HG03280 (cell line): ENCODE data around the gene LAMA3.

ENCODE experiments used
- ATAC-seq: cut with Tn5 transposase; IDR thresholded peaks from one replicate; pipeline ENCODE4 v1.9.1; 2021; ENCODE audit warnings: mild to moderate bottlenecking, moderate library complexity; ENCODE audit not compliant: unreplicated experiment

Gene LAMA3

DNA sequence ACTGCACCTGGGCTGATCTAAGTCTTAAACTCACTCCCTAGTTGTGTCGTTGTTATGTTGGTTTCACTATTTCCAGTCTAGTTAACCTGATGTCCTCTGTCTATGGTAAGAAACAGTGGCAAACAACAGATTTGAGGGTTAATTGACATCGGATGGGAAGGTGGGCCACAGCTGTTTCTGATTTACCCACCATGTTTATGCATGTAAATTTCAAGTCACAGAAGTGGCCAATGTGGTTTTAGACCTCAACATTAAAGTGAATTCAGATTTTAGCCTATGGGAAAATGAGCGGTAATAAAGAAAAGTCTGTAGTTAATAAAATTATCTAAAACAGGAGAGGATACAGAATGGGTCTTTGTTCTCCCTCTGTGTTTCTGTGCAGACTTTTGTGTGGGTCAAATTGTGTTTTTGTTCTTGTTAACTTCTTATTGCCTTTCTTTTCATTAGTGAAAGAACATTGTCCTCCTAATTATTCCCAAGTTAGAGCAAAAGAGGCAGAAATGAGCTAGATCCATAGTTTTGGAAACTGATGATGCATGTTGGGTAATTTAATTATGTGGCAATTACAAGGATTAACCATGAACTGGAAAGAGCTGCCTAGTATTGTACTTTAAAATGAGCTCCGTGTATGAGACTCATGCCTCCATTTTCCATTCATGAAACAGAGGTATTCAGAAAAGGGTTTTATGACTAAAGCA lies 83.2 kb downstream of the LAMA3 start:
- ATAC-seq = no peak

DNA sequence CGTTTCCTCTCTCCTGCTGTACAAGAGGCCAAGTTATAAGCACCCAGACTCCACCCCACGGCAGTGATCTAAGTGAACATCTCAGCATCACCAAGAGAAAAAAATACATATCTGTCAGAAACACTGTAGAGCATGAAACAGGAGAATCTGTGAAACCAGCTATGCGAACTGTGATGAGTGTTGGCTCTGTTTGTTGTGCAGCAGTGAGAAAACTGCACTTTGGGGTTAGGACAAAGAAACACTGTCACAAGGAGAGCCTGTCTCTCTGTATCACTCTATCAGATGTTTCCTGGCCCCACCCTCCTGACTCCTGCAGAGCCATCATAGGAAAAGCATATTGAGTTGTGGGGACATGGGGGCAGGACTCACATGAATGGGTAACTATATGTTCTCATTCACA lies 87.1 kb downstream of the LAMA3 start:
- no peak for ATAC-seq

DNA sequence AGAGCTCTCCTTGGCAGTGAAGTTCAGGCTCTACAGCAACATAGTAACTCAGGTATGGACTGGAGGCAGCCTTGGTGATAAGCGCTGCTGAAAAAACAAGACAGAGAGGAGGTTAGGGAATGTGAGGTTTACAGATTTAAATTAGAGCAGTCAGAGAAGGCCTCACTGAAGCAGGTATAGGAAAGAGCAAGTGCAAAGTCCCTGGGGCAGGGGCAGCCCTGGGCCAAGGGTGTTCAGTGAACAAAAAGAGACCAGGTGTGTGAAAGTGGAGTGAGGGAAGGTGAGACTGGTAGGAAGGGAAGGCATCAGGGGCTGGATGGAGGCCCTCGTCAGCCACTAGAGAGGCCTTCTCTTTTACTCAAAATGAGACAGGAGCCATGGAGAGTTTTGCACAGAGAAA lies 89.6 kb downstream of the LAMA3 start:
- no peak for ATAC-seq

DNA sequence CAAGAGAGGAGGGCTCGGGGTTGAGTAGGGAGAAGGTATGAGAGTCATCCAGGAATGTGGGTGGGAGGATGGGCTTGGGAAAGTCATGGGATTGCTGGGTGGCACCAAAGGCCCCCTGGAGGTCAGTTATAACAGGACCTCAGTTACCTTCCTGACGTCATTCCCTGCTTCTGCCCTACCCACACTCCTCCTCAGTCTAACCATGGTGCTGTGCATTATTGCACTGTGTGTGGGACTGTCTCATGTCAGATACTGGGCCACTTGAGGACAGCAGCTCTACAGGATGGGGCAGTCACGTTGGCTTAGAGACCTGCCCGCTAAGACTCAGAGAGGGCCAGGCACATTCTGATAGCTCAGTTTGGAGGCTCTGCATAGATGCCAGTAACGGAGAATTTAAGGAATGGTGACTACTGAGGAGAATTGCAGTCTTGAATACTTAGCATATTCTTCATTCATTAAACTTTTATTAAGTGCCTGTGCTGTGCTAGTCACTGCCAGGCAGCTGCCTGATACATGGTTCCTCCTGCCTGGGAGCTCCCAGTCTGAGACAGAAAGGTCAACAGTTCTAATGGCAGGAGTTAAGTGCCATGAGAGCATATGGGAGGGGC lies 90.5 kb downstream of the LAMA3 start:
- no peak for ATAC-seq

DNA sequence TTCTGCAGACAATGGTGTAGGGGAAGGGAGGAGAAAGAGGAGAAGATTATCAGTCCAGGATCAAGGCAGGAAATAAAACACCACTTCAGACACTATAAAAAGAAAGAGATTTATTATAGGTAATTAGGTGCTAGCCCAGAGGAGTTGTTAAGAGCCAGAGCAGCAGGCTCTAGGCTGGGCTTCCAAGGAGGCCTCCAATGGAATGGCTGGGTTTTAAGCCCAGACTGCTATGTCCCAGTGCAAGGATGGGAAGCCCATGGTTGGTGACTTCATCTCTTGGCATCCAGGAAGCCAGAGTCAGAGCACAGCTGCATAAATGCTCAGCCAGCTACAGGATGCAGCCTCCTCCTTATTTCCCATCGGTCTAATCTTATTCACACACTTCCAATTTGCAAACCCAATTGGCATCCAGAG lies 95.6 kb downstream of the LAMA3 start:
- ATAC-seq = no peak

DNA sequence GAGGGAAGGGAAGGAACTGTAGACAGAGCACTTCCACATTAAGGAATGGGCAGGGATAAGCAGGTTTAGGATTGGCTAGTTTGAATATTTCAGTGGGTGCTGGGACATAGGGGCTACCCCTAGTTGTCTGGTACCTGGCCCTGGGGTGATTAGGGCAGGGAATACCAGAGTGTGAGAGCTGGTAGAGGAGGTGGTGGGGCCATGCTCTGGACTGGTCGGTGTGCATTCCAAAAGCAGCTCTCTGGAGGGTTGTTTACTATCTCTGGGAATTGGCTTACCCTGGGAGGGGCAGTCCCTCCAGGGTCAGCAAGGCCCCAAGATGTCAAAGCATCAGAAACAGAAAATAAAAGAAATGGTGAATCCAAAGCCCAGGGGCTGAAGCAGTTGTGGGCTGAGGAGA lies 103.8 kb downstream of the LAMA3 start:
- no peak for ATAC-seq

DNA sequence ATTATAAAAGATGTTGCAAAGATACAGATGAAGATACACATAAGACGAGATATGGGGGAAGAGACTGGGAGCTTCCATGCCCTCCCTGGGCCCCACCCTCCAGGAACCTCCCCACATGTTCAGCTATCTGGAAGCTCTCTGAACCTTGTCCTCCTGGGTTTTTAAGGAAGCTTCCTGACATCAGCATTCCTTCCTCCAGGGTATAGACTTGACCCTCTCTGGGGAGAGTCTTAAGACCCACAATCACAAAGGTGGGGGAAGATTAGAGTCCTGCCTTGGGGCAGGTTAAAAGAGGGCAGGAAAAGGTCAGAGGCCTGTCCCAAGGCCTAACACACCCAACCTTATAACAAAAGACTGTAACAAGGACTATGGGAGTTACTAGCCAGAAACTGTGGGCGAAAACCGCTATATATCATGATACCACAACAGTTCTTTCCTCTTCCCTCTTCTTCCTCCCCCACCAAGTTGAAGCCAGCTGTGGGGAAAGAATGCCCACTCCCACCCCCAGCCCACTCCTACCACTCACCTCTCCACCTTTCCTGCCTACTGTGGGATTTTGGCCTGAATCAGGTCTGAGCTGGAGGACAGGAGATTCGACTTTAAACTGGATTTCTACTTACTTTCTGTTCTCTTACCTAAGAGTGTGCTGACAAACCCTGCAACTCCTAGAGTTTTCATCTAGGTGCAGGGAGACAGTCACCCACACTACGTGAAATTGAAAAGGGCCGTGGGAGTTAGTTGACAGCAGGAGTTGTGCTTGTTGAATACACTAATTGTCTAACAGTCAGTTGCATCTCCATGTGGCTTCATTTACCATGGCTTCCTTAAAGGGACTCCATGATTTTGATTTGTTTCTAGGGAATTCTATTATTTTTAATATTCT lies 105.0 kb downstream of the LAMA3 start:
- no peak for ATAC-seq

DNA sequence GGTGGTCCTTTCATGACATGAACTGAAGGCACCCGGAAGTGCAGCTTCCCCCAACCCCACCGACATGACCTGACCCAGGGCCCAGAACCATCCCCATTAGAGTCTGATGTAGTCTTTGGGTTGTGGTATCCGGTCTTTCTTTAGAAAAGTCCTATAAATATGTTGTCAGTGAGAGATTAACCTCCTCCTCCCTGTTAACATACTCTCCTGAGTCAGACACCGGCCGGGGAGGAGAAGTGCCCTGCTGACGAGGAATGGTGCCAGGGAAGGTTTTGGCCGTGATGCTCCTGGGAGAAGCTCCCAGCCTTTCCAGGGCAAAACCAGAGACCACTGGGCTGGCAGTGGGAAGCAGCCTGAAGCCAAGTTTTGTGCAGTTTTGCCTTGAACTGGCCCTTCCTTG lies 109.0 kb downstream of the LAMA3 start:
- no peak for ATAC-seq

DNA sequence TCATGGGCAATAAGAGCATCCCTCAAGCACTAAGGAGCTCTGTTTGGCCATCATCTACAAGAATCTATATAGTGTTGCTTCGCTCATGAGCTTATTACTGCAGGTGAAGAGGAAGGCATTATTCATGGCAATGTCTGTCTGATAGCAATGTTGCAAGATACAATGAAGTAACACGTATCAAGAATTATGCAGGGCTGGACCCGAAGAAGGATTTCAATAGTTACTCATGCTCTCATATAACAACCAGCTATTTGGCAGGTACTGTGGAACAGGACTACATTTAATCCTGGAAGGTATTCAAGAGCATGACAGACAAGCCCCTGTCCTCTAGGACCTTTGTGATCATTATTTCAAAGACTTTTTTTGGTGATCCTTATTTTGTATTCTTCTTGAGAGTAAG lies 109.6 kb downstream of the LAMA3 start:
- ATAC-seq = no peak

DNA sequence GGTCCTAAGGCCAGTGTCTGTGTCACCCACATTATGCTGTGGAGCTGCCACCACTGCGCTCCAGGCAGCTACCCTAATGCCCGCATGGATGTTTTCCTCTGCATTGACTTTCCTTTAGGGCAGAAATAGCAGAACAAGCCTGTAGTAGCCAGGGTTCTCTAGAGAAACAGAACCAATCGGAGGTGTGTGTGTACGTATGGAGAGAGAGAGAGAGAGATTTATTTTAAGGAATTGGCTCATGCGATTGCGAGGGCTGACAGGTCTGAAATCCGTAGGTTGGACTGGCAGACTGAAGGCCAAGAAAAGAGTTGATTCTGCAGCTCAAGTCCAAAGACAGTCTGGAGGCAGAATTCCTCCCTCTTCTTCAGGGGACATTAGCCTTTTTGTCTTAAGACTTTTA lies 110.3 kb downstream of the LAMA3 start:
- no peak for ATAC-seq

DNA sequence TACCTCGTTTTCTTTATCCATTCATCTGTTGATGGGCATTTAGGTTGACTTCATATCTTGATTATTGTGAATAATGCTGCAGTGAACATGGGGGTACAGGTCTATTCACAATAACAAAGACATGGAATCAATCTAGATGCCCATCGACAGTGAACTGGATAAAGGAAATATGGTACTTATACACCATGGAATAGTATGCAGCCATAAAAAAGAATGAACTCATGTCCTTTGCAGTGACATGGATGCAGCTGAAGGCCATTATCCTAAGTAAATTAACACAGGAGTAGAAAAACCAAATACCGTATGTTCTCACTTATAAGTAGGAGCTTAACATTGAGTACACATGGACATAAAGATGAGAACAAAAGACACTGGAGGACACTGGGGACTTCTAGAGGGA lies 111.6 kb downstream of the LAMA3 start:
- no peak for ATAC-seq

DNA sequence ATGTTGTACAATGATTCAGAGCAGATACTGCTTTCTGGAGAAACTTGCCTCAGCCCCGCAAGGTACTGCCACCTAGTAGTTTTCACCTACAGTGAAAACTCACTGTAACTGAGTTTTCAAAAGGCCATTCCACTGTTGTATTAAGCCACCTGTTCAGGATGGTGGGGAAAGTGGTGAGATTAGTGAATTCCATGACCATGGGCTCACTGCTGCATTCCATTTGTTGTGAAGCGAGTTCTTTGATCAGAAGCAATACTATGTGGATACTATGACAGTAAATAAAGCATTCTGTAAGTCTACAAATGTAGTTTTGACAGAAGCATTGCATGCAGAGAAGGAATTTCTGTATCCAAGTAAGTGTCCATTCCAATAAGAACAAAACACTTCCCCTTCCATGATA lies 113.6 kb downstream of the LAMA3 start:
- no peak for ATAC-seq

DNA sequence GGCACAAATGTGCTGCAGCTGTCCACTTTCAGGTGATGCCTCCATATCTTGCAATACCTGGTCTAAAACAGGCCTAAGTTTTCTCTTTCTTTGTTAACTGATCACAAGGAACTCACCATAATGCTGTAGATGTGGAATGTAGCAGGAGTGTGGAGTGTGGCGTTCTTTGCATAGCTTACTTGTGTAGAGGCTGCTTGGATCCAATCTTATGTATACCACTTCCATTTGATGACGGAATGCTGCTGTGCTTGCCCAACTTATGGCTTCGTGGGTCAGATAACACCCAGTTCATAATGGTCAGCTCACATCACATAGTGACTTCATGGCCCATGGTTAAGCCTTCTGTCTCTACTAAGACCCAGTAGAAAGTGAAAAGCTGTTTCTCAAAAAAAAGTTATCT lies 114.5 kb downstream of the LAMA3 start:
- no peak for ATAC-seq

DNA sequence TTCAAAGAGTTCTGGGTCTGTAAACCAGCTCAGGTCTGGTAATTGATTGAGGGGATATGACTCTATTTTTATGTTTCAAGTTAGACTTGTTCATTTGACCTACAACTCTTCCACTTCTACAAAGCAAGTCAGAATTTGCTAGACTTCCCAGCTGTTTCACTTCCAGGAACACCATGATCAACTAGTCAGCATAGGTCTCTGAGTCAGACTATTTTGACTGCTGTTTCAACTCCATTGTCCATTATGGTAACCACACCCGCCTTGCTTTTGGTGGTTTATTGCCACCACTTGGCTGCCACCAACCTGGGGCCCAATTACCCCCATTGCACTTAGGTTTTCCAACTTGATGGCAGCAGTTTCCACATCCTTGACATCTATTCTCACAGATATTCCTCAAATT lies 116.6 kb downstream of the LAMA3 start:
- ATAC-seq = no peak

DNA sequence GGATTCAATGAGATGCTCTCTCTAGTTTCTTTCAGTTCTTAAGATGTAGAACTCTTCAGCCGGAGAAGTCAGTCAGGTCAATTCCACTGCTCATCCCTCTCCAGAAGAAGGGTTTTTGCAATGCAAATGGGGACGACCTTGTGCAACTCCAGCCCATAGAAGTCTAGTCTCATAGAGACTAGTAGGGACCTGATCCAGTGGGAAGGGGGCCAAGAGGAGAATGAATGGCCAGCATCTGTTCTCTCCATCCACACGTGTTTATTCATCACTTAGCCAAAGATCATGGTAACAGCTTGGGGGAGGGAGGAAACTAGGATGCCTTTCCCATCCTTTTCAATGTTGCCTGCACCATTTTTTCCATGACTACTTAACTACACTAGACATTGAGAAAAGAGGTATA lies 120.2 kb downstream of the LAMA3 start:
- no peak for ATAC-seq

DNA sequence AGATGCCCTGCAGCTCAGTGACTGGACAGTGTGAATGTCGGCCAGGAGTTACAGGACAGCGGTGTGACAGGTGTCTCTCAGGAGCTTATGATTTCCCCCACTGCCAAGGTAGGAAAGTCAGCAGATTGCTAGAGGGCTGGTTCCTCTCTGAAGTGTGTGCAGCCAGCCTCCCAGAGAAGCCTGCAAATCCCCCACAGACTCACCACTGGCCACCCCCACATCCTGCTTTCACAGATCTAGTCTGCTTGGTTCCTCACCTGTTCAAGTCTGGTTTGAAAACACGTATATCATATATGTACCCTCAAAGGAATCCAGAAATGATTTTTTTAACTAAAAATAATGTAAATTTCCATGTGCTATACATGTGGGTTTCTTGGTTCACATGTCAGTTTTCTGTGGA lies 121.1 kb downstream of the LAMA3 start:
- no peak for ATAC-seq

DNA sequence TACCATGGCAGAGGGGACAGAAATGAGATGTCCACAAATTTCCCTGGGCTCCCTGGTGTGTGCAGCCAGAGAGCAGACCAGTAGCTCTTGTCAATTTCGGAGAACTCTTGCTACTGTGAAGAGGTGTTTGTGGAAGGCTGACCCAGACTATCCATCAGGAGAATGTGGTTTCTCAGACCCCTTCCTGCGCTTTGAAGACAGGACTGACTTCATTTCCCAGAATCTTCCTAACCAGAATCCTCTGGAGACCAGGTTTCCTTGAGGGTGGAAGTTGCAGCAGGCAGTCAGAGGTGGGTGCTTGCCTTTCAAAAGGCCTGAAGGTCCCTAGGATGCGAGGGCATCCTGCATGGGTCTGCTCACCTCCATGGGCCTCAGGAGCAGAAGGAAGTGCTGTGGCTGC lies 121.9 kb downstream of the LAMA3 start:
- ATAC-seq = no peak

DNA sequence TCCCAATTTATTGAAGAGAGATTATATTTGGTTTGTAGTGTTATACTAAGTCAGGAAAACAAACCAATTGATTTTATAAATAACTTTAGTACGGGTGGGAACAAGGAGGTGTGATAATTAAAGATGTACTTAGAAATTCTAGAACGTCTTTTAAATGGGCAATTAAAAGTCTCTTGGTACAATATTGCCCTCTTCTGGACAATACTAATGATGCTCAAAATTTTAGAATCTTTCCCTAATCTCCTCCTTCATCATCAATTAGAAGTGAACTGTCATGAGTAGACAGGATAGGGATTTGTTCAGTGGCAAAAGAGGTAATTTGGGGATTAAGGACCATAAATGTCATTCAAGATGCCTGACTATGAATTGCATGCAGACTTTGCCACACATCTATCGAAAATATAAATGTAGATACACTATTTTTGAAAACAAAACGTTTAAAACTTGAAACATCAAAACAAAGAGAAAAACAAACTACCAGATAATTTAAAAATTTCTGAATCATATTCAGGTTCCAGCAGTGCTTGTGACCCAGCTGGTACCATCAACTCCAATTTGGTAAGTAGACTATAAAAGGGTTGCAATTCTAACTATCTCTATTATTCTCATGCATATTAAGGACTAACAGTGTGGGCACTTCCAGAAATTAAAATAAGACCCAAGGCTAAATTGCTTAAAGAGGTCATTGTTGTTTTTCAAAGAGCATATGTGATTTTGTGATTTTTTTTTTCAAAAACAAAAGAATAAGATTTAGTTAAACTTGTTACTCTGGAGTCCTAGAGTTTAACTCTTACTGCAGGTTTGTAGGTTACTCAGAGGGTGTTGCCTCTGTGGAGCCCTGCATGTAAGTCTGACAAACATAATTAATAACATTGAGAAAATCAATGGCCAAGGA lies 123.5 kb downstream of the LAMA3 start:
- no peak for ATAC-seq

DNA sequence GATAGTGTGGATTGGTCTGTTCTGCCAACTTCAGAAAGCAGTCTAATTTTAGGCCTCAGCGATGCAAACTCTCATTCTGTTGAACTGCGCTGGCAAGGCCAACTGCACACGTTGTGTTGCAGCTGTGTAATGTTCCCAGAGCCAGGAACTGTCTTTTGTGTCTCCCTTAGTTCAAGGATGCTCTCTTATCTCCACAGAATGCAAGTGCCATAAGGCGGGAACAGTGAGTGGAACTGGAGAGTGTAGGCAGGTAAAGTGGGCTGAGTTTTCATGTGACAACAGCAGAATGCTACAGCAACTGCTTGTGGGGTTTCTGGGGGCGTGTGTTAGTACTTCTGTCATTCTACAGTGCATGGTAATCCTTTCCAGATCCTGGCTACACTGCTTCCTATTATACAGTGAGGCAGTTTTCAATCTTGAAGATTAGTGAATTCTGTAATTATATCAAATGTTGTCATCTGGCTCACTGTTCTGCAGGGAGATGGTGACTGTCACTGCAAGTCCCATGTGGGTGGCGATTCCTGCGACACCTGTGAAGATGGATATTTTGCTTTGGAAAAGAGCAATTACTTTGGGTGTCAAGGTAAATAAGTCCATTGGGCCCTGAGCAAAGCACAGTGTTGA lies 125.8 kb downstream of the LAMA3 start:
- no peak for ATAC-seq

DNA sequence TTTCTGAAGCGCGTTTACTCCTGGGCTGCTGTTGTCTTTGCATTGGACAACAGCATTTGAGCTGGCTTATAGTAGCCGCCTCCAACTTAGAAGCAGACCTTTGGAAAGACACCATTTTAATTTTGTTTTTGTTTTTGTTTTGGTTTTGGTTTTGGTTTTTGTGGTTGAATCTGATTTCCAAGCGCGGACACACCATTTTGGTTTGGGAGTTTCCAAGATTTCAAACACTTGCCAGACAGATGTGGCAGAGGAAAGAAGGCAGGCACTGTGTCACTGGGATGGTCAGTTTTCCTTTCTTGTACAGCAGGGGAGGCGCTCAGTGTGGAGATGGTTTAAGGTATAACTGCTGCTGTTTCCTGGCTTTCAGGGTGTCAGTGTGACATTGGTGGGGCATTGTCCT lies 126.8 kb downstream of the LAMA3 start:
- ATAC-seq = no peak

DNA sequence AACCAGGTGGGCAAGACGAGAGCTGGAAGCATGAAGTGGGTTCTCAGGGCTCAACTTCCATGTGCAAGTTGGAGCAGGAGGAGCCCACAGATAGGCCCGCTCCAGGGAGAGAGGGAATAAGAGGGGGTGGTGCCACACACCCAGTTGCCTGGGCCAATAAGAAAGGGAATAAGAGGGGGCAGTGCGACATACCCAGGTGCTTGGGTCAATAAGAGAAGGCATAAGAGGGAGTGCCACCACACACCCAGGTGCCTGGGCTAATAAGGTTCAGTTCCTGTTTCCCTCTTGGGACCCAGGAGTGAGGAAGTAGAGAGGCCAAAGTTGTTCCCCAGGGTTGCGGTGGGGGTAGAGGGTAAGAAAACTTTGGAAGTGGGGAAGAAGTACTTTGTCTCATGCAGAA lies 127.5 kb downstream of the LAMA3 start:
- ATAC-seq = no peak
